ENCODE measurements around the gene ZNF493.
A peak's percentile ranks its signal among the peaks of the same experiment; 100 is the strongest.

ZNF493 gene

DNA sequence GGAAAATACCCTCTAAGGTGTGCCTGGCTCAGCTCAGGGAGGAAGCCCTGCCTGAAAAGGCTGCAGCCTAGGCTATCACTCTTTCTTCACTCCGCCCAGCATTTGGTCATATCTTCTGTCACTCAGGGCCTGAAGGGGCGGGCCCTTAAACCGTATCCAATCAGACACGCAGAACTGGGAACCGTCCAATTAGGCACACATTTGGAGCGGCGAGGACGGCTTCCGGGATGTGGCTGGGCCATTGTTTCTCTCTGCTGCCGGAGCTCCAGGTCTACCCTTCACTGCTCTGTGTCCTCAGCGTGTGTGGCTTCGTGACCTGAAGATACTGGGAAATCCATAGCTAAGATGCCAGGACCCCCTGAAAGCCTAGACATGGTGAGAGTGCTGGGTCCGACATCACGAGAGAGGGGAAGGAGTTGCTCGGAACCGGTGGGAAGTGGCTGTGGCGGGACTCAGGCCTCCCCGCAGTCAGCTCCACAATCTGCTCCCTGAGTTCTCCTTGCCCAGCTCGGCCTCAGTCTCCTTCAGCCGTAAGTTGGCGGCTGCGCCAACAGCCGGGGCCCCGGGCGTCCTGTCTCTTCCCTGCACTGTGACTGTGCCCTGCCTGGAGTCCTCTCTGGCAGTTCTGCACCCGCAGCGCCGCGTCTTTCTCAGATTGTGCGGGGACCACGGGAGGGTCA, at the start of gene ZNF493:
Gene ZNF493, plus strand, starts transcription at position 241 of the 680 bp plus-strand sequence. Its CDS starts 105 bp downstream, at position 346.
- DNase-seq (ENCODE audit: low read depth in 2 of 2): peak; percentile 77 to 84

DNA sequence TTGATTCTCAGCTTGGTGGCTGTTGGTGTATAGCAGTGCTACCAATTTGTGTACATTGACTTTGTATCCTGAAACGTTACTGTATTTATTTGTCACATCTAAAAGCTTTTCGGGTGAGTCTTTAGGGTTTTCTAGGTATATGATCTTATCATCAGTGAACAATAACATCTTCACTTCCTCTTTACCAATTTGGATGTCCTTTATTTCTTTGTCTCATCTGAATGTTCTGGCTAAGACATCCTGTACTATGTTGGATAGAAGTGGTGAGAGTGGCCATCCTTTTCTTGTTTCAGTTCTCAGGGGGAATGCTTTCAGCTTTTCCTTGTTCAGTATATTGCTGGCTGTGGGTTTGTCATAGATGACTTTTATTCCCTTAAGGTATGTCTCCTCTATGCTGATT, 44.1 kb upstream of the ZNF493 start:
- DNase-seq (ENCODE audit: low read depth in 2 of 2): no peak

DNA sequence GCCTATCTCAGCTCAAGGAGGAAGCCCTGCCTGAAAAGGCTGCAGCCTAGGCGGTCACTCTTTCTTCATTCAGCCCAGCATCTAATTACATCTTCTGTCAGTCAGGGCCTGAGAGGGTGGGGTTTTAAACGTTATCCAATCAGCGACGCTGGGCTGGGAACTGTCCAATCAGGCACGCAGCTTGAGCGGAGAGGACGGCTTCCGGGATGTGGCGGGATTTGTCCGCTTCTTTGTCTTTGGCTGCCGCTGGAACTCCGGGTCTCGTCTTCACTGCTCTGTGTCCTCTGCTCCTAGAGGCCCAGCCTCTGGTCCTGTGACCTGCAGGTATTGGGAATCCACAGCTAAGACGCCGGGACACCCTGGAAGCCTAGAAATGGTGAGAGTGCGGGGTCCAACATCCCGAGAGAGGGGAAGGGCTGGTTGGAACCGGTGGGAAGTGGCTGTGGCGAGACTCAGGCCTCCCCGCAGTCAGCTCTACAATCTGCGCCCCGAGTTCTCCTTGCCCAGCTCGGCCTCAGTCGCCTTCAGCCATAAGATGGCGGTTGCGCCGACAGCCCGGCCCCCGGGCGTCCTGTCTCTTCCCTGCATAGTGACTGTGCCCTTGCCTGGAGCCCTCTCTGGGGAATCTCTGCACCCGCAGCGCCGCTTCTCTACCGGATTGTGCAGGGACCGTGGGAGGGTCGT, 38.0 kb upstream of the ZNF493 start, which contains the start of gene ZNF738:
Gene ZNF738, plus strand, starts transcription at position 233 of the 684 bp plus-strand sequence. Its CDS starts 141 bp downstream, at position 374.
- DNase-seq (ENCODE audit: low read depth in 2 of 2): peak; percentile 60 to 68

DNA sequence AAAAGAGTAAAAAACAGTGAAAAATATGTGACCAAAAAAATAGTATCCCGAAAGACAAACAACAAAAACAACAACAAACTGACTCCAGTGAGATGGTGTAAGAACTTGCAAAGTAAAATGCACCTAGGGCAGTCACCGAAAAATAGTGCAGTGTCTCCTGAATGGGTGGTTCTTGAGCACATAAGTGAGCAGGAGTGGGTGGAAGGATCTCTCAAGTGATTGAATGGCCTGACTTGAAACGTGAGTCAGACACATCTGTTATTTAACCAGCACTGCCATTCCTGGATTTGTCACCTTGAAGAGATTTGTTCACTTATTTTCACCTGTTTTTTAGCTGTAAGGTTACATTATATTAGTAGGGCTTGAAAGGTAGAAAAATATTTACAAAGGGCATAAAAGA, 34.6 kb upstream of the ZNF493 start:
- no peak for DNase-seq (ENCODE audit: low read depth in 2 of 2)

DNA sequence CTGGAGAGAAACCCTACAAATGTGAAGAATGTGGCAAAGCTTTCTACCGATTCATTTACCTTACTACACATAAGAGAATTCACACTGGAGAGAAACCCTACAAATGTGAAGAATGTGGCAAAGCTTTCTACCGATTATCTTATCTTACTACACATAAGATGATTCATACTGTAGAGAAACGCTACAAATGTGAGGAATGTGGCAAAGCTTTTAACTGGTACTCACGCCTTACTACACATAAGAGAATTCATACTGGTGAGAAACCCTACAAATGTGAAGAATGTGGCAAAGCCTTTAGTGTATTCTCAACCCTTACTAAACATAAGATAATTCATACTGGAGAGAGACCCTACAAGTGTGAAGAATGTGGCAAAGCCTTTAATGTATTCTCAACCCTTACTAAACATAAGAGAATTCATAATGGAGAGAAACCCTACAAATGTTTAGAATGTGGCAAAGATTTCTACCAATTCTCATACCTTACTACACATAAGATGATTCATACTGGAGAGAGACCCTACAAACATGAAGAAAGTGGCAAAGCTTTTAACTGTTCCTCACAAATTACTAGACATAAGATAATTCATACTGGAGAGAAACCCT, 12.9 kb upstream of the ZNF493 start:
- DNase-seq (ENCODE audit: low read depth in 2 of 2): no peak

DNA sequence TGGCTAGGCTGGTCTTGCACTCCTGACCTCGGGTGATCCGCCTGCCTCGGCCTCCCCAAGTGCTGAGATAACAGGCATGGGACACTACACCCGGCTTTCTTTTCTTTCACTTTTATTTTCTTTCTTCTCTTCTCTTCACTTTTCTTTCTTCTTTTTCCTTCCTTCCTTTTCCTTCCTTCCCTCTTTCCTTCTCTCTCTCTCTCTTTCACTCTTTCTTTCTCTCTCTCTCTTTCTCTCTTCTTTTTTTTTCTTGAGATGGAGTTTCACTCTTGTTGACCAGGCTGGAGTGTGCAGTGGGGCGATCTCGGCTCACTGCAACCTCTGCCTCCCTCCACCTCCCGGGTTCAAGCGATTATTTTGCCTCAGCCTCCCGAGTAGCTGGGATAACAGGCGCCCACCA, 812 bp upstream of the ZNF493 start:
- DNase-seq (ENCODE audit: low read depth in 2 of 2): no peak

DNA sequence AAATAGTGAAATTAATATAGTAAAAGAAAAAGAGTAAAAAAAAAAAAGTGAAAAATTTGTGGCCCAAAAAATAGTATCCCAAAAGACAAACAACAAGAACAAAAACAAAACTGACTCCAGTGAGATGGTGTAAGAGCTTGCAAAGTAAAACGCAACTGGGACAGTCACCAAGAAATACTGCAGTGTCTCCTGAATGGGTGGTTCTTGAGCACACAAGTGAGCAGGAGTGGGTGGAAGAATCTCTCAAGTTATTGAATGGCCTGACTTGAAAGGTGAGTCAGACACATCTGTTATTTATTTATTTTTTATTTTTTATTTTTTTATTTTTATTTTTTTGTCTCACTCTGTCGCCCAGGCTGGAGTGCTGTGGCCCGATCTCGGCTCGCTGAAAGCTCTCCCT, 1.9 kb downstream of the ZNF493 start:
- DNase-seq (ENCODE audit: low read depth in 2 of 2): no peak

DNA sequence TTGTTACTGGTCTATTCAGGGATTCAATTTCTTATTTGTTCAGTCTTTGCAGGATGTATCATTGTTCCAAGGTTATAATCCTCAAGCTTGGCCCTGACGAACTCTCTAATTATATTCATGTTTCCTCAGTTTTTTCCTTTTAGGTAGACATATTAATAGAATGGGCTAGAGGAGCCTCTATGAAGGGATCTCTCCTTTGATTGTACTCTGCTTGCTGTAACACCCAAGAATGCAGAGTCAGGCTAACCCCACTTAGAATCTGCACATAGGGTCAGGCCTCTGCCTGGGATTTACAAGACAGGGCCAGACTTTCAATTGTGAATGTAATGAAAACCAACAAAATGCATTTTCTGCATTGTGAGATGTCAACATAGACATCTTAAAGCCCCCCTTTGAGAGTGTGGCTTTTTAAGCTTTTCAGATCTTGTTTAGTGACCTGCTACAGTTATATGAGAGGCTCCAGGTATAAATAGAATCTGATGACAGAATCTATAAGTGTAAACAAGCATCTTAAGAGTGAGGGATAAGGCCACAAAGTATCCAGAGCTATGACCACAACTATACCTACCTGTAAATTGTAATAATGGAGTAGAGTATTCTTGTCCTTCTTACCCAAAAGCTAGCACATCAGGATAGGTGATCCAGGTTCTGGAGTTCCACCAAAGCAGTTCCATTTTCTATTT, 5.5 kb downstream of the ZNF493 start:
- DNase-seq (ENCODE audit: low read depth in 2 of 2): no peak

DNA sequence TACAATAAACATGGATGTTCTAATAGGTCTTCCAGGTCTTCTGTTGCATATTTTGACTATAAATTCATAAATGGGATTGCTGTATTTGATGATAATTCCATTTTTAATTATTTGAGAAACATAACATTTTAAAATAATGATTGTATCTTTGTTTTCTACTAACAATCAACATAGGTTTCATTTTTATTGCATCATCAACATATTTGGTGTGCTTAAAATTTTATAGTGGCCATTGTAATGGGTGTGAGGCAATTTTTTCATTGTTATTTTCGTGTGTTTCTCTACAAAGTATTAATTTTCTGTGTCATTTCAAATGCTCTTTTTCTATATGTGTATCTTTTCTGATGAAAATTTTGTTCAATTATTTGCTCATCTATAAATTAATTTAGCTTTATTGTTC, 13.2 kb downstream of the ZNF493 start:
- DNase-seq (ENCODE audit: low read depth in 2 of 2): no peak

DNA sequence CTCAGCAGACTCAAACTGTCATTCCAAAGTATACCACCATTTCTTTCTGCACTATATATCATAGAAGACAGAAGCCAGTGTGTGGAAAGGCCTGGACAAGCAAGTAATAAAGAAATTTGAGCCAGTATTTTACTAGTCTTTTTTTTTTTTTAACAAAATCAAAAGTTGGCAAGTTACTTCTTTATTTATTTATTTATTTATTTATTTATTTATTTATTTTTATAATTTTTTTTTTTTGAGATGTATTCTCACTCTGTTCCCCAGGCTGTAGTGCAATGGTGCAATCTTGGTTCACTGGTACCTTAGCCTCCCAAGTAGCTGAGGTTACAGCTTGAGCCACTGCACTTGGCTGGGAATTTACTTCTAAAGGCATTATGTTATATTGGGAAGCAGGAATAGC, 25.3 kb downstream of the ZNF493 start:
- no peak for DNase-seq (ENCODE audit: low read depth in 2 of 2)

DNA sequence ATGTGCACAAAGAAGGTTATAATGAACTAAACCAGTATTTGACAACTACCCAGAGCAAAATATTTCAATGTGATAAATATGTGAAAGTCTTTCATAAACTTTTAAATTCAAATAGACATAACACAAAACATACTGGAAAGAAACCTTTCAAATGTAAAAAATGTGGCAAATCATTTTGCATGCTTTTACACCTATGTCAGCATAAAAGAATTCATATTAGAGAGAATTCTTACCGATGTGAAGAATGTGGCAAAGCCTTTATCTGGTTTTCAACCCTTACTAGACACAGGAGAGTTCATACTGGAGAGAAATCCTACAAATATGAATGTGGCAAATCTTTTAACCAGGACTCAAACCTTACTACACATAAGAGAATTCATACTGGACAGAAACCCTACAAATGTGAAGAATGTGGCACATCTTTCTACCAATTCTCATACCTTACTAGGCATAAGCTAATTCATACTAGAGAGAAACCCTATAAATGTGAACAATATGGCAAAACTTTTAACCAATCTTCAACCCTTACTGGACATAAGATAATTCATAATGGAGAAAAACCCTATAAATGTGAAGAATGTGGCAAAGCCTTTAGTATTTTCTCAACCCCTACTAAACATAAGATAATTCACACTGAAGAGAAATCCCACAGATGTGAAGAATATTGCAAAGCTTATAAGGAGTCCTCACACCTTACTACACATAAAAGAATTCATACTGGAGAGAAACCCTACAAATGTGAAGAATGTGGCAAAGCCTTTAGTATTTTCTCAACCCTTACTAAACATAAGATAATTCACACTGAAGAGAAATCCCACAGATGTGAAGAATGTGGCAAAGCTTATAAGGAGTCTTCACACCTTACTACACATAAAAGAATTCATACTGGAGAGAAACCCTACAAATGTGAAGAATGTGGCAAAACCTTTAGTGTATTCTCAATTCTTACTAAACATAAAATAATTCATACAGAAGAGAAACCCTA, 26.4 kb downstream of the ZNF493 start:
- DNase-seq (ENCODE audit: low read depth in 2 of 2): no peak

DNA sequence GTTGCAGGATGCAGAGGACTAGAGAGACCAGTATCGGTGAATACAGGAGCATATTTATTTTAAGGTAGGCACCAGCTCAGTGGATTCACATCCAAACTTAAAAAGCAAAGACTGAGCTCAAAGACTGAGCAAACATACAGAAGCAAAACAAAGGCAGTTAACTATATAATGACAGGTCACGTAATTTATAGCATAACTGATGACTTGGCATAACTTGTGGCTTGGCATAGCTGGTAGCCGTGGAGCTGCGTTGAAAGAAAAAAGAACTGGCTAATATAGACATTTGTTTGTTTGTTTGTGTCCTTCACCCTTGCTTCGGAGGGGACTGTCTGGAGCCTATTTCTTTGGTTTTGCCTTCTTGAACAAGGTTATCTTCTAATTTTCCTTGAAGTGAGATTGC, 33.7 kb downstream of the ZNF493 start:
- no peak for DNase-seq (ENCODE audit: low read depth in 2 of 2)

DNA sequence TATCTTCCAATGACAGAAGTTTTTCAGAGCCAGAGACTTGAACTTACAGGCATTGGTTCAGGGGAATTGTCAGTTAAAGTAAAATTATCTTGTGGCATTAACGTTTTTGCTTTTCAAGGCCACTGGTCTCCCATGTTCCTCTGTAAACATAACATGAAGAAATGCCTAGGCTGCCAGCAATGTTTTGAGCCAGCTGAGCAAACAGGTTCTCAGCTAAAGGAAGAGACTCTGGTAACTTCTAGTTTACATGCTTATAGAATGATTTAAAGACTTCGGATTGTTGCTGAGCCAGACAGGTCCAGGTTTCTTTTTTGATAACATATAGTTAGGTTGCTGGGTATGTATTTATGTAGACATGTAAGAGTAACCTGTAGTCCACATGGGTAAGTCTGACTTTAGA, 35.7 kb downstream of the ZNF493 start:
- DNase-seq (ENCODE audit: low read depth in 2 of 2): no peak

DNA sequence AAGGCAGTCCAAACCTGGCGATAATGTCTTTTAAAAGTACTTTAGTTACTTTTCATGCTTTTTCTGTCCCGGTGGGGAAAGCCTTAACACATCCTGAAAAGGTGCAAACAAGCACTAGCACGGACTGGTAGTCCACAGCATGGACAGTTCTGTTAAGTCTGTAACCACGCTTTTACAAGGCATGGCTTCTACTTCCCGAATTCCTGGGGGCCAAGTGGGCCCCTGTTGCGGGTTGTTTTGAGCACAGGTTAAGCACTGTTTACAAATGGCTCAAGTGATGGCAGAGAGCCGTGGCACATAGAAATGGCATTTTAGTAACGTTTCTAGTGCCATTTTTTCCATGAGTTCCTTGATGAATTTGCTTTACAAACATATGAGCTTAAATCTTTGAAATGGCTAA, 37.6 kb downstream of the ZNF493 start:
- DNase-seq (ENCODE audit: low read depth in 2 of 2): no peak

DNA sequence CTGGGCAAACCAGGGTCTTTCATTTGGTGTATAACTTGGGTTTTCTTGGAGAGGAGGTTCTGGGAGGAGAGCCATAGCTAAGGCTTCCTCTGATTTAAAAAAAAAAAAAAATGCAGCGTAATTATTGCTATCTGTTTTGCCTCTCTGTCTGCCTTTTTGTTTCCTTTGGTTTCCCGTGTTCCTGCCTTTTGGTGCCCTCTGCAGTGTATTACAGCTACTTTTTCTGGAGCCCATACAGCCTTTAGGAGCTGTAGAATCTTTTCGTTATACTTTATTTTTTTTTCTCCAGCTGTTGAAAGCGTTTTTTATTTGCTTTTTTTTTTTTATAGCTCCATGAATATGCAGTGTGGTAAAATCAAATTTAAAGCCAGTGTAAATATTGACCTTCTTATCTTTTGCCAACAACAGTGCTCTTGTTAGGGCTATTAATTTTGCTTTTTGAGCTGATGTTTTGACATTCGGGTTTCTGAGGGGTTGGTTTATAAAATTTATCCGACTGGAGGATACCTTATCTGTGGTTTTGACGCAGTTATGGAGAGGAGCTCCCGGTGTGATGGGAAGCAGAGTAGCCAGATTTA, 38.1 kb downstream of the ZNF493 start:
- no peak for DNase-seq (ENCODE audit: low read depth in 2 of 2)

DNA sequence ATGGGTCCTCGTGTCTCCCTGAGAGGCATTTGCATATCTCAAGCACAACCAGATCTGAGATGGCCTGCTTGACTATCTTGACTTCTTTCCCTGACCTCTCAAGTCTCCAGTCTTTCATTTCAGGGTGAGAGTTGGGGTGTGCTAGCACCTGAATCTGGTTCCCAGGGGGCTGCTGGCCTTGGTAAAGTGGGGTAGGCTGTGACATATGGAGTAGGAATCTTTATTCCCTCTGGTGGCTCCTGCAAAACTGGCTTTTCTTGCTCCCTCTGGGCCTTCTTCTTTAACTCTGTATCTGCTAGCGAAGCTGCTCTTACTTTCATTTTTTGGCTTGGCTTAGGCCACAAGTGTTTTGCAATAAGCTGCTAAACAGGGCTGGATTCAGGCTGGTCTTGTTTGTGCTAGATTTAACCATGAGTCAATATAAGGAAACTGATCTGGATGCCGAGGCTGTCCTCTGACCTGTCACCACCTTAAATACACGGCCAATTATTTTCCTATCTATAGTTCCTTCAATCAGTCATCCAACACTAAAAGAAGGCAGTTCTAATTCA, 42.3 kb downstream of the ZNF493 start:
- DNase-seq (ENCODE audit: low read depth in 2 of 2): no peak

DNA sequence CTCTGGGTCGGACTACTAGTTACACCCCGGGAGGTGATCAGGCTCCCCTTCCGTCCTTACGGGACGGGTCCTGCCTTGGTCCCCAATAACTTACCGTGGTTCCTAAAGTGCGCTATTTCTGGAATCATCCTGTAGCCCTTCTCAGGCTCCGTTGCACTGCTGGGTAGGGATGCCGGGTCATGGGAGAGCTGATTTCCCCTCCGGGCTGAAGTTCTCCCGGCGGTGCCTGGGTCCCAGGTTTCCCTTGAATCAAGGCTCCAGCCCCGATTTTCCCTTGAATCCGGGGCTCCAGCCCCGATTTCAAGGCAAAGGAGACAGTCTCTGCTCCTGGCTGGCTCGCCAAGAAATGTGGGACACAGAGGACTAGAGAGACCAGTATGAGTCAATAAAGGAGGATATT, 43.4 kb downstream of the ZNF493 start:
- DNase-seq (ENCODE audit: low read depth in 2 of 2): no peak

DNA sequence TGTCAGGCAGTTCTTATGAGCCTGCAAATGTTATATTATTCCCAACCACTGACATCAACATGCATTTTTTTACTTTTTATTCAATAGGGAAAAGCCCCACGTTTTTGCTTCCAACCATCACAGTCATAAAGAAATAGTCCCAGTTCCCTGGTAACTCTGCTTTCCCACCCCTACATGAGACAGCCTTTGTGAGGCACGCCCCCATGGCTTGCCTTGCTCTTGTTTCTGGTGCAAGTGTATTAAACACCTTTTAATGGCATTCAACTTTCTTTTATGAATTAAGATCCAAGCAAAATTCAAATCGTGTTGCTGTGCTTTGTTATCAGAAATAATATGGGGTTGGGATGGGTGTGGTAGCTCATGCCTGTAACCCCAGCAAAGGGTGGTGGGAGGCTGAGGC, 54.3 kb downstream of the ZNF493 start:
- DNase-seq (ENCODE audit: low read depth in 2 of 2): no peak

DNA sequence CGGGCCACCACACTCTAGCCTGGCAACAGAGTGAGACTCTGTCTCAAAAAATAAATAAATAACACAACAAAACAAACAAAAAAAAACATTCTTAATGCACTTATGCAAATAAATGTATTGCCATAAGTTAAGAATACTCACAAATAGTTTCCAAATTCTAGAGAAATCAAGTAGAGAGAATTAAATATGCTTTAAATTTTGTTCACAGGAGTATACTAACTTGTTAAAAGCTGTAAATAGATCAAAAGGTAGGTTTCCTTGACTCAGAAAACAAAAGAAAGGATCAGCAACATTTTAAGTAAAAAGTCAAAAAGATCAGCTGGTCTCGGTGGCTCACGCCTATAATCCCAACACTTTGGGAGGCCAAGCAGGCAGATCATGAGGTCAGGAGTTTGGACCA, 58.0 kb downstream of the ZNF493 start:
- DNase-seq (ENCODE audit: low read depth in 2 of 2): no peak

DNA sequence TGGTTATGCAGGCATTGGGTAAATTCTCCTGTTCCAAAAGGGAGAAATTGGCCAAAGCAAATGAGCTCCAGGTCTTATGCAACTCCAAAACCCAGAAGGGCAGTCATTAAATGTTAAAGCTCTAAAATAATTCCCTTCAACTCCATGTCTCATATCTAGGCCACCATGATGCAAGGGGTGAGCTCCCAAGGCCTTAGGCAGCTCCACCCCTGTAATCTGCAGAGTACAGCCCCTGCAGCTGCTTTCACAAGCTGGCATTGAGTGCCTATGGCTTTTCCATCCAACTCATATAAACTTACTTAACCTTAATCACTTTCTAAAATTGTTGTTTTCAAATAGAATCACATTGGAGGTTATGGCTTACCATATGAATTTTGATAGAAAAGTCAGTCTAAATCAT, 63.8 kb downstream of the ZNF493 start:
- no peak for DNase-seq (ENCODE audit: low read depth in 2 of 2)

DNA sequence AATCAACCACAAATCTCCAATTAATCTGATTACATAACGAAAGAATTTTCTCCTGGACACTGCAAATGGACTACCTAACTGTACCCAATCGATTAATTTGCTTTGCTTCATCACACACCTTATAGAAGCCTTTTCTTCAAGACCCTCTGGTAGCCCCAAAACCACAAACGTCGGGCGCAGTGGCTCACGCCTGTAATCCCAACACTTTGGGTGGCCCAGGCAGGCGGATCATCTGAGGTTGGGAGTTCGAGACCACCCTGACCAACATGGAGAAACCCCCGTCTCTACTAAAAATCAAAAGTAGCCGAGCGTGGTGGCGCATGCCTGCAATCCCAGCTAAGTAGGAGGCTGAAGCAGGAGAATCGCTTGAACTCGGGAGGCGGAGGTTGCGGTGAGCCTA, 65.6 kb downstream of the ZNF493 start:
- no peak for DNase-seq (ENCODE audit: low read depth in 2 of 2)
